ENCODE measurements around the gene IQCK.

Gene IQCK

GRCh38 chr16:19841184-19841583 lies 123.1 kb downstream of the IQCK start:
- no peak for DNase-seq

DNA sequence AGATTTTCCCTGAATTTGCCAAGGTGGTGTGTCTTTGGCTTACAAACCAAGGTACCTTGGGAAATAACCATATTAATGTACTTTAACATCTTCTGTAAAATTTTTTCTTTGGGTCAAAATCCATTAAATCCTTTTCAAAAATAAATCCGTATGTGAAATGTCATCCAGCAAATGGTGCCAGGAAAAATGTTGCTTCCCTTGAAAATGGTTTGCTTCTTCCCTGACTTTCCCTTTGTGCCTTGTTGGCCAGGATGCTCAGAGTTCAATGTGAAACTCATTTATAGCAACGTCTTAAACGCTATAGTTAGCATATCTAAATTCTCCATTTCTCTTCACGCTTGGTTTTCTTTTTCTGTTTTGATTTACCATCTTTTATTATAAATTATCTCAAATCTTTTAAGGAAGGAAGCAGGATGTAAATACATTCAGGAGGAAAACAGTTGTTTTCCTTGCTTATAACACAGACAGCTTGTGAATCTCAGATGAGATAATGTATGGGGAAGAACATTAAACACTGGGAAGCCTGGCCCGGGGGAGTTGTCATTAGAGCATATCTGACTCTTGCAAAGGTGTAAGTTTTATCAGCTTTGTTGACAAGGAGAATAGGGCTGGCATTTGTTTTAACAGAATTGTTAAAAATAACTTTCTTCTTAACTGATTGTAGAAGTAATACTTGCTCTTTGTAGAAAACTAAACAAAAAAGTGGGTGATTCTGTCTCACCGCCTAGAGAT lies 124.5 kb downstream of the IQCK start:
- DNase-seq: no peak

DNA sequence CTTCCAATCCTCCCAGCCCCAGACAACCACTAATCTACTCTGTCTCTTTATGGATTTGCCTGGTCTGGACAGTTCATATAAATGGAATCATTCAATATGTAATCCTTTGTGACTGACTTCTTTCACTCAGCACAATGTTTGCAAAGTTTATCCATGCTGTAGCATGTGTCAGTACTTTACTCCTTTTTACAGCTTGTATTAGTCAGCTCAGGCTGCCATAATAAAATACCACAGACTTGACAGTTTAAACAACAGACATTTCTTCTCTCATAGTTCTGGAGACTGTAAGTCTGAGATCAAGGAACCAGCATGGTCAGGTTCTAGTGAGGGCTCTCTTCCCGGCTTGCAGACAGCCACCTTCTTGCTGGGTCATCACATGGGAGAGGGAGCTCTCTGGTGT lies 125.3 kb downstream of the IQCK start:
- DNase-seq: no peak

GRCh38 chr16:19844945-19845641 lies 127.0 kb downstream of the IQCK start:
- DNase-seq: no peak

DNA sequence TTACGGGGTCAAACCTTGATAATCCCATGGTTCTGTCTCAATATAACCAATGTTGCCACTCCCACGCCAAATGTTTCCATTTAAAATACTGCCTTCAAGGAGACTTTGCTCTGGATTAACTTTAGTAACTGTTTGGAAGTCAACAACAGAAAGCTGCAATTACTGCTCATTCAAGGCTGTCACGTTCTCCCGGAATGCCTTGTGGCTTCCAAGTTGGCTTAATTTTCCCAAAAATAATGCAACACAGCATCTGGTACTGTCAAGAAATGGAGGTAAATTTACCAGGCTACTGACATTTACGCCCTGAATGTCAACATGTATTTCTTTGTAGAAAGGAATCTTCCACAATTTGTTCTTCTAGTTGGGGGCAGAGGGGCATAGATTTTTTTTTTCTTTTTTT lies 128.4 kb downstream of the IQCK start:
- DNase-seq: no peak

DNA sequence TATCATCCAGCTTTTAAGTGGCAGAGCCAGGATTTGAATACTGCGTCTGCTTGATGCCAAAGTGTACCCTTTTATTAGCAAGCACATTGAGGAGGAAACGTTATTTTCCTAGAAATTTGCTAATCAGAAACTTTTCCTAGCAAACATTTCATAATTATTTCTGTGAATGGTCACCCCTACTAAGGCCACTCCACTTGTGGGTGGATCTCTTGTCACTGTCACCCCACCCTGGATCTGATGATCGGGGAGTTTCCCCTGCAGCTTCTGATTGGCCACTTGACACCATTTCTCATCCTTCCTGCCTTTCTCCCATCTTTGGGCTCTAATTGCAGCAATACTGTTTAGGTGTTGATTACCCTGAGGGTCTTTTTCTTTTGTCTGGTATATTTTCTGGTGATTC lies 130.7 kb downstream of the IQCK start:
- no peak for DNase-seq

DNA sequence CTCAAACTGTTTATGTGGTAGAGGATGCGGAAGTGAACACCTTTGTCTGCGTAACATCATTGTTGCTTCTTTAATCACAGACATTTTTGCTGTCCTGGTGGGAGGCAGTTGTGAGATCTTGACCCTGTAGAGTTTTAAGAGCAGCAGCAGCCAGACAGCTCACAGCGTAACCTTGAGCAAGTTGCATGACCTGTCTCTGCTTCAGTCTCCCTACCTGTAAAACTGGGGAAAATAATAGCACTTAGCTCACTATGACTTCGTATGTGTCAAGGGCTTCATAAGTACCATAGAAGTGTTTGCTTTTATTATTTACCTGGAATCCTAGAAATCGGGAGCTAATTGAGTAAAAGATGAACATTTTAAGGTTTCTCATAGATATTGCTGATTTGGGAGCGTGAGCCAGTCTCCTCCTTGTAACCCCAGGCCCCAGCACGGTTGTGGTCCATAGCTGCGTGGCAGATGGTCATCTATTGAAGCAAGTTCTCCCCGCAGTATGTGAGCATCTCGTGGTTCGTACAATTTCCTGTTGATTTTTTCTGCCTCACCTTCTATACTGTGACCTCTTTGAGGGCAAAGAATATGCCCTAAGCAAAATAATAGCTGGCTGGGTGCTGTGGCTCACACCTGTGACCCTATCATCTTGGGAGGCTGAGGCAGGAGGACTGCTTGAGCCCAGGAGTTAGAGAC lies 132.2 kb downstream of the IQCK start:
- no peak for DNase-seq

DNA sequence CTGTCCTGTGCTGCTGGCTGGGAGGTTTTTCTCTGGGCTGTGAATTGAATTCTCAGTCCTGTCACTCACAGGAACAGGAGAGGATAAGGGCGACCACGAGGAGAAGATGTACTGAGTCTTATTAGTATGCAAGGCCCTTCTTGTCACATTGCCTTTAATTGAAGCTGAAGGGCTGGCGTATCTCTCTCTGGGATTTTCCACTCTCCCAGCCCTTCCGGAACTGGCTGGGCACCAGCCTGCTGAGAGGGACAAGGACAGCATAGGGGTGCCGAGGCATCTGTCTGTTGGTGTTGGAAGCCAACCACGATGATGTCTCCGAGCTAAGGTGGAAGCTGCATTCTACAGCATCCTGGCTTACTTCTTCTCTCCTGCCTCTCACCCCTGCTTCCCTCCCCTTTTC lies 133.4 kb downstream of the IQCK start:
- DNase-seq: no peak

DNA sequence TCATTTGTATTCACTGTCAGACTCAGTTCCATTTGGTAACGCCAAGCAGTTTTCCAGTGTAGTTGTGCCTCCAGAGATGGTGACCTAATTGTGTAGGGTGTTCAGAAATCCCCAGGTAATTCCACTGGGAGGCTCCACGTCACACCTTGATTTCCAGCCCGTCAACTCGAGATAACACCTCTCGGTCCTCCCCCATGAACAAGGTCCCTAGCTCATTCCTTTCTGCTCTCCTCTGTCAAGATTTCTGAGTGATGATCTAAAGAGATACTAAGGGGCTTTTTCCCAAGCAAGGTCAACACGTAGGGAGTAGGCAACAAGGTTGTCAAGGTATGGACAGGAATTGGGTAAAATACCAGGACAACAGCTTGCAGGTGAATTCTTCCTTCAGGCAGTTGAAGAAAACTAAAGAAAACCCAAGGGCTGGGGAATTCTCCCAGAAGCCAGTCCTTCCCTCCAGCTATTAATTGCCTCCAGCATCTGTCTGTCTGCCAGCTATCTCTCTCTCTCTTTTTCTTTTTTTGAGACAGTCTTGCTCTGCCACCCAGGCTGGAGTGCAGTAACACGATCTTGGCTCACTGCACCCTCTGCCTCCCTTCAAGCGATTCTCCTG lies 135.2 kb downstream of the IQCK start:
- no peak for DNase-seq

DNA sequence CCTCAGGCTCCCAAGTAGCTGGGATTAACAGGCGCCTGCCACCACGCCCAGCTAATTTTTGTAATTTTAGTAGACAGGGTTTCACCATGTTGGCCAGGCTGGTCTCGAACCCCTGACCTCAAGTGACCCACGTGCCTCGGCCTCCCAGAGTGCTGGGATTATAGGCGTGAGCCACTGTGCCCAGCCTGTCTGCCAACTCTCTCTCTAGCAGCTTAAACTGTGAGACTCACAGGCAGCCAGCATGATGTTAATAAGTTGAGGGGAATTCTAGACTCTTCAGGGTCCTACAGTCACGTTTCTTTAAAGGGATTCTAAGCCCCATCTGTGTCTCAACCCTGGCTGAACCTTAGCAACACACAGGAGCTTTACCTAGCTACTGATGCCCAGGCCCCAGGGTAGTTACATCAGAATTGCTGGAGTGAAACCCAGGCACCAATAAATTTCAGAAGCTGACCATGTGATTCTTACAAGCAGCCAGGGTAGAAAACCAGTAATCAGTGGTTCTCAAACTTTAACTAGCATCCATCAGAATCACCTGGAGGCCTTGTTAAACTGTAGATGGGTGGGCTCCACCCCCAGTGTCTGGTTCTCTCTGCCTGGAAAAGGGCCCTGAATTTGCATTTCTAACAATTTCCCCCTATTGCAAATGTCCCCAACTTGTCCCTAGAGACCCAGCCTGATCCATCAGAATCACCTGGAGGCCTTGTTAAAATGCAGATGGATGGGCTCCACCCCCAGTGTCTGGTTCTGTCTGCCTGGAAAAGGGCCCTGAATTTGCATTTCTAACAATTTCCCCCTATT lies 135.9 kb downstream of the IQCK start:
- no peak for DNase-seq

DNA sequence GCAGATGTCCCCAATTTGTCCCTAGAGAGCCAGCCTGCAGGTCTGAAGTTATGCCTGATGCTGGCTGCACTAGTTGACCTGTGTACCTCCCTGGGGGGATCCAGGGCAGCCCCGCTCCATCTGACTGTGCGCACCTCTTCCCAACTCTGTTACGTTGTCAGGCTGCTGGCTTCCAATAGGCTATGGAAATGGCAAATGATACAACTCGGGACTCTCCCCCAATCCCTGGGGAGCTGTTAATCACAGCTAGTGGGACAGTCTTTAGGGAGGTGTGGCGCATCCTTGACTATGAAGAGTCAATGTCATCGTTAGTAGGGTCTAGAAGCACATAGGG lies 136.4 kb downstream of the IQCK start:
- no peak for DNase-seq

DNA sequence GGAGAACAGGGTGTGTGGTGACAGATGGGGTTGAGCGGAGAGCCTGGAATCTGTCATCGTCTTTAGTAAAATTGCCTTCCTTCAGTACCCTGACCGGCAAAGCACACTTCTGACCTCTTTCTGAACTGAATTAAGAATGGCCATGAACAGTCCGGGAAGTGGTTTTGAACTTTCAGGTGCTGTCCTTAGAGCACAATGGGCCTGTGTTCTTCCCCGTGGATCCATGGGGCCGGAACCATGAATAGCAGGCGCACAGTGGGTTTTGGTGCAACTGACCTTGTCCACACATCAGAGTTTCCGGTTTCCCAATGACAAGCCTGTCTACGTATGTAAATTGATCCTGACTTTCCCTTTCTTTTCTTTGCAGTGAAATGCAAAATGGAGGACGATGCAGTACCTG lies 138.0 kb downstream of the IQCK start:
- DNase-seq: no peak

GRCh38 chr16:19857593-19858339 lies 139.7 kb downstream of the IQCK start:
- no peak for DNase-seq

DNA sequence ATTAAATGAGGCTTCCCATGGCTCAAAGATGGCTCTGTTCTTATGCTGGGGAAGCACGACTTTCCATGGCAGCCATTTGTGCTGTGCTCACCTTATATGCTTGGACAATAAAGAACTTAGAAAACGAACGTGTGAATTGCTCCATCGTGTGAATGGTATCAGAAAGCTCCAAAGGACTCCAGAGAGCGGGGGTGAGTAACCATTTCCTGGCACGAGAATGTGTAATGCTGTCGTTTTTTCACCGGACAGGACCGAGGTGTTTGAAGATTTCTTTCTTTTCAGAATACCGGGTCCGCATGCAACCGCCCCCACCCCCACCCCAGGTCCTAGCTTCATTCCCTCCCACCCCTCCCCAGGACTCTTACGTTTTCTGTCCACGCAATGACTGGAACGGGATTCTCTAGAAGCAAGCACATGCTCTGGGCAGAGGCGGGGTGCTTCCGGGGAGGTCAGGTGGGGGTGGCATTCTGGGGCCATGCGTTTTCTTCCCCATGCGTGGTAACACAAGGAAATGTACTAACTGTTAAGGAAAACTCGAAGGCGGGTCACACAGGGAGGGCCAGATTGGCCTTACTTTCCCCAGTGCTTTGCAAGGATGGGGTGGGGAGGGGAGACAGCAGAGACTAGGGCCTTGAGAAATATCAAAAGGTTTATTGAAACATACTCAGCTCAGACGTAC lies 140.4 kb downstream of the IQCK start:
- no peak for DNase-seq

- no peak for DNase-seq
These were observed 141.1 kb downstream of the IQCK start for GRCh38 chr16:19859166-19859565.

GRCh38 chr16:19859603-19860002 lies 141.5 kb downstream of the IQCK start:
- no peak for DNase-seq

- no peak for DNase-seq
These were observed 142.3 kb downstream of the IQCK start for GRCh38 chr16:19860166-19861041.

- DNase-seq: no peak
These were observed 143.1 kb downstream of the IQCK start for GRCh38 chr16:19861133-19861532.

- no peak for DNase-seq
These were observed 143.8 kb downstream of the IQCK start for GRCh38 chr16:19861811-19862327.

DNA sequence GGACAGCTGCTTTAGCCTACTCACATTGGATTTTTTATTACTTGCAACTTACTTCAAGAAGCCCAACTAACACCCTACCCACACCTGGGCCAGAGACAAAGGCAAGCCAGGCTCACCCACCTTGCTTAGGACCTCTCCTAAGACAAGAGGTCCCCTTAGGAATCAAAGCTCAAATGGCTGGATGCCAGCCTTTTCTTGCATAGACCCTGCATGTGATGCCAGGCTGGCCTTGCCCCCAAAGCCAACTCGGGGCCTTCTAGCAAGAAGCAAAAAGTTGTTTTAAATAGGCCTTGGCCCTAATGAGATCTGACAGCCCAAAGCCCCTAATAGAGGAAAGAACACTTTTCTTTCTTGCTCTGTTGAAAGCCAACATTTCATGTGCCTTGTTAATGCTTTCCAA lies 145.9 kb downstream of the IQCK start:
- no peak for DNase-seq
